ENCODE data around the gene ROR2.

GRCh38 chr9:91855196-91855595 is 94.8 kb downstream of the ROR2 start:
- TF ChIP-seq REST (IDR thresholded peaks at IDR 0.05) (no peak), SP1 (IDR thresholded peaks at IDR 0.05) (no peak), CTCF (IDR thresholded peaks at IDR 0.05; ENCODE audit: low read depth, low read length, missing input control) (no peak)

All from liver (tissue), 3 donors.